GM12875 (cell line): Measurements from ENCODE around the gene TYW1B.
"Not testable (repeated sequence)": the region's sequence is repeated elsewhere in the genome, so short reads cannot be mapped to it uniquely, and the experiment has no call there.

Source experiments
- H3K4me3 ChIP-seq: one replicate; pipeline ENCODE4 v1.5.1; 2011; ENCODE audit warnings: low read depth, low read length, control low read depth

TYW1B gene

GRCh38 chr7:72827839-72828591 is at the start of gene TYW1B:
TSS of gene TYW1B (minus strand) at chr7:72828200. CDS start at chr7:72828075, 125 bp downstream.
- peak within 1 kb of the TSS; percentile 80 for H3K4me3 ChIP-seq

GRCh38 chr7:72867591-72867990 is 39.6 kb upstream of the TYW1B start:
- not testable (repeated sequence) for H3K4me3 ChIP-seq

- not testable (repeated sequence) for H3K4me3 ChIP-seq
Observed at GRCh38 chr7:72858846-72859400, 30.9 kb upstream of the TYW1B start.

GRCh38 chr7:72857925-72858324 is 29.9 kb upstream of the TYW1B start:
- H3K4me3 ChIP-seq = not testable (repeated sequence)

- H3K4me3 ChIP-seq = not testable (repeated sequence)
Observed at GRCh38 chr7:72855261-72855660, 27.3 kb upstream of the TYW1B start.

- not testable (repeated sequence) for H3K4me3 ChIP-seq
Observed at GRCh38 chr7:72852937-72853336, 24.9 kb upstream of the TYW1B start.

- H3K4me3 ChIP-seq = not testable (repeated sequence)
Observed at GRCh38 chr7:72850746-72851145, 22.7 kb upstream of the TYW1B start.

- not testable (repeated sequence) for H3K4me3 ChIP-seq
Observed at GRCh38 chr7:72844146-72844545, 16.1 kb upstream of the TYW1B start.

- not testable (repeated sequence) for H3K4me3 ChIP-seq
Observed at GRCh38 chr7:72843166-72843565, 15.2 kb upstream of the TYW1B start.

GRCh38 chr7:72840966-72841511 is 13.0 kb upstream of the TYW1B start:
- H3K4me3 ChIP-seq = not testable (repeated sequence)

- H3K4me3 ChIP-seq = not testable (repeated sequence)
Observed at GRCh38 chr7:72838315-72838714, 10.3 kb upstream of the TYW1B start.

GRCh38 chr7:72837291-72837690 is 9.3 kb upstream of the TYW1B start:
- H3K4me3 ChIP-seq = not testable (repeated sequence)

- H3K4me3 ChIP-seq = peak overlapping the region; percentile 39
Observed at GRCh38 chr7:72830567-72830966, 2.6 kb upstream of the TYW1B start.

- H3K4me3 ChIP-seq = peak overlapping the region; percentile 79
Observed at GRCh38 chr7:72829687-72830354, 1.8 kb upstream of the TYW1B start.

GRCh38 chr7:72829291-72829686 is 1.3 kb upstream of the TYW1B start:
- H3K4me3 ChIP-seq = peak overlapping the region; percentile 79

GRCh38 chr7:72823765-72824732 is 4.0 kb downstream of the TYW1B start:
- H3K4me3 ChIP-seq = not testable (repeated sequence)

GRCh38 chr7:72822497-72822896 is 5.5 kb downstream of the TYW1B start:
- H3K4me3 ChIP-seq = not testable (repeated sequence)

- not testable (repeated sequence) for H3K4me3 ChIP-seq
Observed at GRCh38 chr7:72818663-72819361, 9.2 kb downstream of the TYW1B start.

GRCh38 chr7:72817661-72818060 is 10.3 kb downstream of the TYW1B start:
- not testable (repeated sequence) for H3K4me3 ChIP-seq
